ENCODE measurements around the gene TEX51.

GRCh38 chr2:126949775-126950174, 51.1 kb downstream of the TEX51 start:
- TF ChIP-seq CREB5 (CRISPR knock-in tag; IDR thresholded peaks at IDR 0.05; ENCODE audit: low read depth) = no peak
- TF ChIP-seq PATZ1 (CRISPR knock-in tag; IDR thresholded peaks at IDR 0.05; ENCODE audit: borderline replicate concordance) = no peak
- no peak for TF ChIP-seq ARNTL (CRISPR knock-in tag; IDR thresholded peaks at IDR 0.05; ENCODE audit: borderline replicate concordance, low read depth)
- no peak for TF ChIP-seq TSHZ2 (CRISPR knock-in tag; IDR thresholded peaks at IDR 0.05)
- TF ChIP-seq TOX (CRISPR knock-in tag; IDR thresholded peaks at IDR 0.05; ENCODE audit: borderline replicate concordance) = no peak
- no peak for TF ChIP-seq ESRRG (CRISPR knock-in tag; IDR thresholded peaks at IDR 0.05)
- no peak for TF ChIP-seq ZNF70 (CRISPR knock-in tag; IDR thresholded peaks at IDR 0.05)
- TF ChIP-seq RARB (CRISPR knock-in tag; IDR thresholded peaks at IDR 0.05) = no peak

Measured in SK-N-SH treated with all-trans-retinoic acid at 6 μM for 48 hours (cell line).